Caco-2 (cell line): ENCODE data around the gene PLIN5. TPM values are rescaled to one million over a fixed set of nuclear protein-coding genes. Genes with fewer than 3 reads are reported as not detected.

Experiments used
- BruUV-seq: library from RNA; stranded (reverse); fragments of 400-500 nt; replicated peaks from 2 replicates; lab custom pipeline; 2021; lab: Mats Ljungman, UMichigan
- CTCF ChIA-PET: fragments of 300-600 bp; sonication (Branson Sonifier 250); formaldehyde crosslinking; loops from one replicate; lab custom pipeline; 2022; ENCODE audit warnings: antibody characterized with exemption; lab: Charles Lee
- POLR2A ChIA-PET: fragments of 300-600 bp; sonication (Branson Sonifier 250); formaldehyde crosslinking; loops from one replicate; lab custom pipeline; 2022; ENCODE audit warnings: antibody characterized with exemption; lab: Charles Lee
- DNase-seq, 2 experiments: peaks; one replicate each; pipeline versions ENCODE4 v3.0.0 to v3.0.0-alpha.2; 2020 to 2022
- H3K27me3 ChIP-seq: replicated peaks from 2 replicates; pipeline ENCODE4 v1.6.0; 2011; ENCODE audit warnings: low read length; ENCODE audit not compliant: control insufficient read depth, insufficient read depth
- H3K36me3 ChIP-seq: 2 replicates; pipeline ENCODE4 v1.5.1; 2011; ENCODE audit warnings: low read length; ENCODE audit not compliant: control insufficient read depth, insufficient read depth
- H3K4me1 ChIP-seq: fragments of 250-450 bp; sonication (Bioruptor Pico); 2 replicates; pipeline ENCODE4 v1.5.1; 2020; ENCODE audit warnings: mild to moderate bottlenecking
- H3K4me3 ChIP-seq: 2 replicates; pipeline ENCODE4 v1.5.1; 2011; ENCODE audit warnings: low read depth, mild to moderate bottlenecking, control low read depth, low read length
- H3K9me3 ChIP-seq: fragments of 250-450 bp; sonication (Bioruptor Pico); 2 replicates; pipeline ENCODE4 v1.5.1; 2020; ENCODE audit warnings: mild to moderate bottlenecking, moderate library complexity
- H3K27ac Mint-ChIP-seq: one replicate; pipeline ENCODE4 v1.8.0; 2022; ENCODE audit warnings: mixed read lengths; ENCODE audit not compliant: unreplicated experiment
- H3K27me3 Mint-ChIP-seq: one replicate; pipeline ENCODE4 v1.8.0; 2022; ENCODE audit warnings: mixed read lengths; ENCODE audit not compliant: insufficient read depth, unreplicated experiment
- H3K36me3 Mint-ChIP-seq: one replicate; pipeline ENCODE4 v1.8.0; 2022; ENCODE audit warnings: mild to moderate bottlenecking, mixed read lengths; ENCODE audit not compliant: insufficient read depth, unreplicated experiment
- H3K4me1 Mint-ChIP-seq: one replicate; pipeline ENCODE4 v1.8.0; 2022; ENCODE audit warnings: low read depth, mixed read lengths; ENCODE audit not compliant: unreplicated experiment
- H3K4me3 Mint-ChIP-seq: one replicate; pipeline ENCODE4 v1.8.0; 2022; ENCODE audit warnings: mild to moderate bottlenecking, moderate library complexity, mixed read lengths; ENCODE audit not compliant: unreplicated experiment
- H3K9me3 Mint-ChIP-seq: one replicate; pipeline ENCODE4 v1.8.0; 2022; ENCODE audit warnings: mixed read lengths; ENCODE audit not compliant: unreplicated experiment
- CTCF ChIP-seq, 2 experiments: fragments of 200-600 bp in 1 of 2; IDR thresholded peaks; 1 replicate in 1 of 2; 2 replicates in 1 of 2; pipeline versions ENCODE4 v1.5.1 to v1.8.0; 2011 to 2022; ENCODE audit warnings: antibody characterized with exemption in 1 of 2, control low read depth in 1 of 2, inconsistent platforms in 1 of 2, low read depth in 1 of 2, low read length in 1 of 2, mild to moderate bottlenecking in 1 of 2, moderate library complexity in 1 of 2; ENCODE audit not compliant: insufficient read depth in 1 of 2, severe bottlenecking in 1 of 2, unreplicated experiment in 1 of 2
- intact Hi-C: fragments of 100-400 bp; cut with micrococcal nuclease; formaldehyde crosslinking; loops from one replicate; pipeline ENCODE4 v1.10.0; 2022; ENCODE audit not compliant: unreplicated experiment
- total RNA-seq: library from RNA; stranded (reverse); gene quantifications from 2 replicates; pipeline ENCODE4 v1.2.3, GENCODE V29; 2022

PLIN5 gene
- total RNA-seq, 1 experiment from 2014 or later = 0.73 TPM

GRCh38 chr19:4499318-4499717 is 35.7 kb downstream of the PLIN5 start:
- no peaks in the 10 kb centered on the region for H3K9me3 Mint-ChIP-seq
- POLR2A ChIA-PET = no interaction called here
- peaks cover 20% of the 10 kb centered on the region for H3K36me3 Mint-ChIP-seq
- no peak for TF ChIP-seq CTCF (IDR thresholded peaks at IDR 0.05; ENCODE audit: insufficient read depth in 1 of 2, low read depth in 1 of 2, low read length in 1 of 2, severe bottlenecking in 1 of 2, unreplicated experiment in 1 of 2)
- H3K4me3 Mint-ChIP-seq = no peak overlapping the region
- CTCF ChIA-PET = no interaction called here
- BruUV-seq = no TSS peak
- no peak for DNase-seq
- H3K27me3 Mint-ChIP-seq = no peaks in the 10 kb centered on the region
- H3K4me3 ChIP-seq = no peak overlapping the region
- intact Hi-C loops = no loop called here
- H3K27ac Mint-ChIP-seq = no peak overlapping the region
- H3K4me1 Mint-ChIP-seq = no peaks in the 10 kb centered on the region
- H3K9me3 ChIP-seq = no peaks in the 10 kb centered on the region
- no peaks in the 10 kb centered on the region for H3K27me3 ChIP-seq
- H3K36me3 ChIP-seq = no peaks in the 10 kb centered on the region; the same call in 1 of the 2 replicates
- no peaks in the 10 kb centered on the region for H3K4me1 ChIP-seq

GRCh38 chr19:4498694-4499093 is 36.3 kb downstream of the PLIN5 start:
- Mint-ChIP-seq H3K4me3 (no peak overlapping the region), H3K36me3 (peaks cover 14% of the 10 kb centered on the region), H3K27me3 (no peaks in the 10 kb centered on the region), H3K4me1 (no peaks in the 10 kb centered on the region), H3K27ac (no peak overlapping the region), H3K9me3 (no peaks in the 10 kb centered on the region)
- BruUV-seq = no TSS peak
- no peak for TF ChIP-seq CTCF (IDR thresholded peaks at IDR 0.05; ENCODE audit: insufficient read depth in 1 of 2, low read depth in 1 of 2, low read length in 1 of 2, severe bottlenecking in 1 of 2, unreplicated experiment in 1 of 2)
- H3K4me1 ChIP-seq = no peaks in the 10 kb centered on the region
- no peak overlapping the region for H3K4me3 ChIP-seq
- H3K9me3 ChIP-seq = no peaks in the 10 kb centered on the region
- POLR2A ChIA-PET = no interaction called here
- no peaks in the 10 kb centered on the region; the same call in 1 of the 2 replicates for H3K36me3 ChIP-seq
- DNase-seq = no peak
- CTCF ChIA-PET = no interaction called here
- H3K27me3 ChIP-seq = no peaks in the 10 kb centered on the region
- intact Hi-C loops = no loop called here

GRCh38 chr19:4497770-4498389 is 37.1 kb downstream of the PLIN5 start:
- no peak overlapping the region for H3K4me3 ChIP-seq
- Mint-ChIP-seq H3K27me3 (no peaks in the 10 kb centered on the region), H3K4me3 (no peak overlapping the region), H3K36me3 (peaks cover 14% of the 10 kb centered on the region), H3K9me3 (no peaks in the 10 kb centered on the region), H3K4me1 (no peaks in the 10 kb centered on the region), H3K27ac (no peak overlapping the region)
- H3K9me3 ChIP-seq = no peaks in the 10 kb centered on the region
- POLR2A ChIA-PET = no interaction called here
- no peaks in the 10 kb centered on the region; the same call in 1 of the 2 replicates for H3K36me3 ChIP-seq
- H3K4me1 ChIP-seq = no peaks in the 10 kb centered on the region
- no peaks in the 10 kb centered on the region for H3K27me3 ChIP-seq
- no peak for DNase-seq
- CTCF ChIA-PET = no interaction called here
- intact Hi-C loops = no loop called here
- no TSS peak for BruUV-seq
- TF ChIP-seq CTCF (IDR thresholded peaks at IDR 0.05; ENCODE audit: insufficient read depth in 1 of 2, low read depth in 1 of 2, low read length in 1 of 2, severe bottlenecking in 1 of 2, unreplicated experiment in 1 of 2) = no peak
